ENCODE results near the gene MASP1. TPM values are rescaled to one million over a fixed set of nuclear protein-coding genes. Genes with fewer than 3 reads are reported as not detected.

MASP1 gene, protein sequence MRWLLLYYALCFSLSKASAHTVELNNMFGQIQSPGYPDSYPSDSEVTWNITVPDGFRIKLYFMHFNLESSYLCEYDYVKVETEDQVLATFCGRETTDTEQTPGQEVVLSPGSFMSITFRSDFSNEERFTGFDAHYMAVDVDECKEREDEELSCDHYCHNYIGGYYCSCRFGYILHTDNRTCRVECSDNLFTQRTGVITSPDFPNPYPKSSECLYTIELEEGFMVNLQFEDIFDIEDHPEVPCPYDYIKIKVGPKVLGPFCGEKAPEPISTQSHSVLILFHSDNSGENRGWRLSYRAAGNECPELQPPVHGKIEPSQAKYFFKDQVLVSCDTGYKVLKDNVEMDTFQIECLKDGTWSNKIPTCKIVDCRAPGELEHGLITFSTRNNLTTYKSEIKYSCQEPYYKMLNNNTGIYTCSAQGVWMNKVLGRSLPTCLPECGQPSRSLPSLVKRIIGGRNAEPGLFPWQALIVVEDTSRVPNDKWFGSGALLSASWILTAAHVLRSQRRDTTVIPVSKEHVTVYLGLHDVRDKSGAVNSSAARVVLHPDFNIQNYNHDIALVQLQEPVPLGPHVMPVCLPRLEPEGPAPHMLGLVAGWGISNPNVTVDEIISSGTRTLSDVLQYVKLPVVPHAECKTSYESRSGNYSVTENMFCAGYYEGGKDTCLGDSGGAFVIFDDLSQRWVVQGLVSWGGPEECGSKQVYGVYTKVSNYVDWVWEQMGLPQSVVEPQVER
- not detected for total RNA-seq
- not detected for polyA plus RNA-seq
- not detected for total RNA-seq

GRCh38 chr3:187291512-187292132 is at the start of gene MASP1:
TSS of gene MASP1 (minus strand) at chr3:187291737. CDS start at chr3:187291632, 105 bp downstream.
- Mint-ChIP-seq H3K27ac (no peak within 1 kb of the TSS), H3K9me3 (peaks cover 0 to 2% (median 0%) of the 10 kb centered on the region in 11 donors), H3K27me3 (peaks cover 12 to 49% (median 31%) of the 10 kb centered on the region in 5 donors), H3K4me3 (no peak within 1 kb of the TSS), H3K36me3 (no peaks in the 10 kb centered on the region), H3K4me1 (no peaks in the 10 kb centered on the region)
- H3K36me3 ChIP-seq (ENCODE audit: control insufficient read depth in 2 of 3, insufficient read depth in 3 of 3, low read length in 3 of 3) = no peaks in the 10 kb centered on the region
- H3K27me3 ChIP-seq (ENCODE audit: control insufficient read depth in 2 of 2, insufficient read depth in 2 of 2, low read length in 2 of 2) = no peaks in the 10 kb centered on the region
- POLR2A ChIA-PET = no interaction called here
- no peaks in the 10 kb centered on the region for H3K4me1 ChIP-seq (ENCODE audit: control insufficient read depth in 2 of 2, insufficient read depth in 2 of 2, low read length in 2 of 2)
- CTCF ChIA-PET = no interaction called here
- no peak for DNase-seq
- intact Hi-C loops (cut with micrococcal nuclease) = no loop called here
- no peak within 1 kb of the TSS for H3K4me3 ChIP-seq (ENCODE audit: low read length)
- no peaks in the 10 kb centered on the region for H3K9me3 ChIP-seq (ENCODE audit: control insufficient read depth in 2 of 3, low read length in 3 of 3)
- no peak within 1 kb of the TSS for H3K27ac ChIP-seq (ENCODE audit: low read depth, low read length)
- no peak for ATAC-seq

GRCh38 chr3:187340578-187340977 is 49.0 kb upstream of the MASP1 start:
- no peak for DNase-seq
- no peaks in the 10 kb centered on the region for H3K9me3 Mint-ChIP-seq
- no peaks in the 10 kb centered on the region for H3K9me3 ChIP-seq (ENCODE audit: control insufficient read depth in 2 of 3, low read length in 3 of 3)
- no peaks in the 10 kb centered on the region for H3K4me1 ChIP-seq (ENCODE audit: control insufficient read depth in 2 of 2, insufficient read depth in 2 of 2, low read length in 2 of 2)
- ATAC-seq = no peak
- no peak overlapping the region for H3K27ac Mint-ChIP-seq
- peaks cover 0 to 3% (median 0%) of the 10 kb centered on the region in 5 donors for H3K36me3 Mint-ChIP-seq
- H3K27me3 ChIP-seq (ENCODE audit: control insufficient read depth in 2 of 2, insufficient read depth in 2 of 2, low read length in 2 of 2) = no peaks in the 10 kb centered on the region
- ChIA-PET POLR2A (no interaction called here), CTCF (interaction anchor here (1.0 kb wide), 1 partner anchor 339 kb away, joined by 3 read pairs; no protein-coding TSS in a partner anchor)
- peaks cover 8 to 45% (median 22%) of the 10 kb centered on the region in 5 donors for H3K27me3 Mint-ChIP-seq
- intact Hi-C loops (cut with micrococcal nuclease) = no loop called here
- no peak overlapping the region for H3K4me3 ChIP-seq (ENCODE audit: low read length)
- H3K4me1 Mint-ChIP-seq = no peaks in the 10 kb centered on the region
- H3K36me3 ChIP-seq (ENCODE audit: control insufficient read depth in 2 of 3, insufficient read depth in 3 of 3, low read length in 3 of 3) = no peaks in the 10 kb centered on the region
- no peak overlapping the region for H3K4me3 Mint-ChIP-seq
- no peak overlapping the region for H3K27ac ChIP-seq (ENCODE audit: low read depth, low read length)

GRCh38 chr3:187336322-187336721 is 44.8 kb upstream of the MASP1 start:
- Mint-ChIP-seq H3K4me1 (no peaks in the 10 kb centered on the region), H3K36me3 (peaks cover 0 to 3% (median 0%) of the 10 kb centered on the region in 5 donors), H3K4me3 (no peak overlapping the region), H3K9me3 (peaks cover 0 to 2% (median 0%) of the 10 kb centered on the region in 11 donors), H3K27me3 (peaks cover 8 to 27% (median 17%) of the 10 kb centered on the region in 5 donors), H3K27ac (no peak overlapping the region)
- Histone ChIP-seq H3K9me3 (ENCODE audit: control insufficient read depth in 2 of 3, low read length in 3 of 3) (no peaks in the 10 kb centered on the region), H3K4me1 (ENCODE audit: control insufficient read depth in 2 of 2, insufficient read depth in 2 of 2, low read length in 2 of 2) (no peaks in the 10 kb centered on the region), H3K27ac (ENCODE audit: low read depth, low read length) (no peak overlapping the region), H3K4me3 (ENCODE audit: low read length) (no peak overlapping the region), H3K36me3 (ENCODE audit: control insufficient read depth in 2 of 3, insufficient read depth in 3 of 3, low read length in 3 of 3) (no peaks in the 10 kb centered on the region), H3K27me3 (ENCODE audit: control insufficient read depth in 2 of 2, insufficient read depth in 2 of 2, low read length in 2 of 2) (no peaks in the 10 kb centered on the region)
- intact Hi-C loops (cut with micrococcal nuclease) = no loop called here
- CTCF ChIA-PET = no interaction called here
- ATAC-seq = no peak
- POLR2A ChIA-PET = no interaction called here
- DNase-seq = no peak

DNA sequence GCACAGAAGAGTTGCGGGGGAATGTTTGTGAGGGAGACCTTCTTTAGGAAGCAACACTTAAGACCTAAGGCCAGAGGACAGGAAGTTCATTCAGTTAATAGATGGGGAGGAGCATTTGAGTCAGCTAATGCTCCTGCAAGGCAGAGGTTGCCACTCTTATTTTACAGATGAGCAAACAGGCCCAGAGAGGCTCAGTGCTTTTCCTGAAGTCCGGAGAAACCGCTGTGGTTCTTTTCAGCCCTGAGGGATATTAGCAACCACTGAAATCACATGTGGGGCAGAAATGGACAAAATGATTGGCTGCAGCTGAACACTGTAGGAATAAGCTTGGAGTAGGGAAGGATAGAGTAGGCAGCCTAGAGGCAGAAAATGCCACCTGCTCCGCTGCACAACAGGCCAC is 43.4 kb upstream of the MASP1 start:
- H3K9me3 Mint-ChIP-seq = peaks cover 0 to 2% (median 0%) of the 10 kb centered on the region in 11 donors
- Histone ChIP-seq H3K9me3 (ENCODE audit: control insufficient read depth in 2 of 3, low read length in 3 of 3) (no peaks in the 10 kb centered on the region), H3K4me3 (ENCODE audit: low read length) (no peak overlapping the region), H3K4me1 (ENCODE audit: control insufficient read depth in 2 of 2, insufficient read depth in 2 of 2, low read length in 2 of 2) (no peaks in the 10 kb centered on the region), H3K36me3 (ENCODE audit: control insufficient read depth in 2 of 3, insufficient read depth in 3 of 3, low read length in 3 of 3) (no peaks in the 10 kb centered on the region), H3K27ac (ENCODE audit: low read depth, low read length) (no peak overlapping the region), H3K27me3 (ENCODE audit: control insufficient read depth in 2 of 2, insufficient read depth in 2 of 2, low read length in 2 of 2) (no peaks in the 10 kb centered on the region)
- DNase-seq (no peak), ATAC-seq (no peak)
- ChIA-PET POLR2A (no interaction called here), CTCF (interaction anchor here (0.6 kb wide), 1 partner anchor 14 kb away, joined by 4 read pairs; no protein-coding TSS in a partner anchor)
- H3K27me3 Mint-ChIP-seq = peaks cover 8 to 19% (median 14%) of the 10 kb centered on the region in 5 donors
- intact Hi-C loops (cut with micrococcal nuclease) = no loop called here
- peaks cover 0 to 3% (median 0%) of the 10 kb centered on the region in 5 donors for H3K36me3 Mint-ChIP-seq
- no peak overlapping the region for H3K27ac Mint-ChIP-seq
- no peaks in the 10 kb centered on the region for H3K4me1 Mint-ChIP-seq
- no peak overlapping the region for H3K4me3 Mint-ChIP-seq

- Mint-ChIP-seq H3K4me3 (no peak overlapping the region), H3K27ac (no peak overlapping the region), H3K36me3 (no peaks in the 10 kb centered on the region), H3K27me3 (peaks cover 3 to 11% (median 4%) of the 10 kb centered on the region in 5 donors), H3K9me3 (peaks cover 0 to 2% (median 0%) of the 10 kb centered on the region in 11 donors), H3K4me1 (no peaks in the 10 kb centered on the region)
- CTCF ChIA-PET = interaction anchor here (2.0 kb wide), 1 partner anchor 10 kb away, joined by 7 read pairs; no protein-coding TSS in a partner anchor
- DNase-seq (no peak), ATAC-seq (no peak)
- H3K27ac ChIP-seq (ENCODE audit: low read depth, low read length) = no peak overlapping the region
- no peak overlapping the region for H3K4me3 ChIP-seq (ENCODE audit: low read length)
- intact Hi-C loops (cut with micrococcal nuclease) = no loop called here
- POLR2A ChIA-PET = no interaction called here
- no peaks in the 10 kb centered on the region for H3K4me1 ChIP-seq (ENCODE audit: control insufficient read depth in 2 of 2, insufficient read depth in 2 of 2, low read length in 2 of 2)
- H3K27me3 ChIP-seq (ENCODE audit: control insufficient read depth in 2 of 2, insufficient read depth in 2 of 2, low read length in 2 of 2) = no peaks in the 10 kb centered on the region
- H3K9me3 ChIP-seq (ENCODE audit: control insufficient read depth in 2 of 3, low read length in 3 of 3) = no peaks in the 10 kb centered on the region
- H3K36me3 ChIP-seq (ENCODE audit: control insufficient read depth in 2 of 3, insufficient read depth in 3 of 3, low read length in 3 of 3) = no peaks in the 10 kb centered on the region
These were observed 37.2 kb upstream of the MASP1 start for GRCh38 chr3:187328691-187329090.

DNA sequence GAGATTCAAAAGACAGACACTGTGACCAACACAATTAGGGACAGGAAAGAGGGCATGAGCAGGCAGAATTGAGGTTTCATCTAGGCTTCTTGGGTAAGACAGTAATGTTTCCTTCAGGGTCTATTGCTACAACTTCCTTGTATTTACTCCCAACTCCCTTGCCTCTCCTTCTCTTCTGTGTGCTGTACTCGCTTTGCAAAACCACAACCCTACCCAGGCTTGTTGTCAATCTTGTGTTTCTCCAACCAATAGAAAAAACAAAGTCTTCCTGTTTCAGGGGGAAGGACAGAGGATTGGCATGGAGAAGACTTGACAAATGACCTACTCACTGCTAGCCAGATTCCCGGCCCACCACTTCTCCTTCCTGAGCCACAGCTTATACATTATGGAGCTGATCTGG is 36.3 kb upstream of the MASP1 start:
- Mint-ChIP-seq H3K9me3 (peaks cover 0 to 2% (median 0%) of the 10 kb centered on the region in 11 donors), H3K4me1 (no peaks in the 10 kb centered on the region), H3K27ac (no peak overlapping the region), H3K27me3 (peaks cover 4 to 11% (median 6%) of the 10 kb centered on the region in 5 donors), H3K36me3 (no peaks in the 10 kb centered on the region), H3K4me3 (no peak overlapping the region)
- intact Hi-C loops (cut with micrococcal nuclease) = no loop called here
- Histone ChIP-seq H3K4me3 (ENCODE audit: low read length) (no peak overlapping the region), H3K9me3 (ENCODE audit: control insufficient read depth in 2 of 3, low read length in 3 of 3) (no peaks in the 10 kb centered on the region), H3K4me1 (ENCODE audit: control insufficient read depth in 2 of 2, insufficient read depth in 2 of 2, low read length in 2 of 2) (no peaks in the 10 kb centered on the region), H3K27ac (ENCODE audit: low read depth, low read length) (no peak overlapping the region), H3K36me3 (ENCODE audit: control insufficient read depth in 2 of 3, insufficient read depth in 3 of 3, low read length in 3 of 3) (no peaks in the 10 kb centered on the region), H3K27me3 (ENCODE audit: control insufficient read depth in 2 of 2, insufficient read depth in 2 of 2, low read length in 2 of 2) (no peaks in the 10 kb centered on the region)
- no peak for ATAC-seq
- ChIA-PET POLR2A (no interaction called here), CTCF (interaction anchor here (0.8 to 1.3 kb wide), 2 partner anchors 8 to 351 kb away, joined by 3 read pairs; no protein-coding TSS in a partner anchor)
- no peak for DNase-seq

All from naive thymus-derived CD4-positive, alpha-beta T cell (primary cell).